Transverse colon (tissue), 4 donors: ENCODE results near the gene PCDHB12. TPM values are rescaled to one million over a fixed set of nuclear protein-coding genes. Genes with fewer than 3 reads are reported as not detected.

Source experiments
- DNase-seq: peaks from one replicate; pipeline ENCODE4 v3.0.0-alpha.2; 2019
- H3K27ac ChIP-seq, 4 donors: fragments of 200-600 bp; sonication (generic); 2 replicates each; pipeline ENCODE4 v1.5.1; 2016 to 2018; ENCODE audit warnings: inconsistent platforms in 4 of 4
- H3K27me3 ChIP-seq: fragments of 200-600 bp; sonication (generic); 2 replicates; pipeline ENCODE4 v1.5.1; 2017; ENCODE audit warnings: inconsistent platforms
- H3K36me3 ChIP-seq, 4 donors: fragments of 200-600 bp; sonication (generic); 2 replicates each; pipeline ENCODE4 v1.5.1; 2017 to 2019; ENCODE audit warnings: inconsistent platforms in 4 of 4
- H3K4me1 ChIP-seq, 4 donors: fragments of 200-600 bp; sonication (generic); 2 replicates each; pipeline ENCODE4 v1.5.1; 2017 to 2020; ENCODE audit warnings: inconsistent platforms in 4 of 4
- H3K4me3 ChIP-seq, 4 donors: fragments of 200-600 bp; sonication (generic); 1 replicate in 1 of 4; 2 replicates in 3 of 4; pipeline versions ENCODE4 v1.5.1 to v1.6.1; 2017 to 2019; ENCODE audit warnings: inconsistent platforms in 4 of 4
- H3K9me3 ChIP-seq, 2 donors: fragments of 200-600 bp; sonication (generic); 2 replicates each; pipeline ENCODE4 v1.5.1; 2017 to 2019; ENCODE audit warnings: inconsistent platforms in 2 of 2
- CTCF ChIP-seq, 5 experiments: fragments of 200-600 bp in 3 of 5; fragments of 450-650 bp in 2 of 5; sonication (generic) in 3 of 5; IDR thresholded peaks; 1 replicate in 2 of 5; 2 replicates in 3 of 5; pipeline ENCODE4 v1.5.1; 2016 to 2017; ENCODE audit warnings: antibody characterized with exemption in 5 of 5, inconsistent platforms in 3 of 5, mild to moderate bottlenecking in 2 of 5, moderate library complexity in 1 of 5
- EP300 ChIP-seq: sonication (generic); formaldehyde crosslinking; IDR thresholded peaks from one replicate; pipeline ENCODE4 v1.6.1; 2017; ENCODE audit warnings: antibody characterized with exemption, low read depth
- POLR2A ChIP-seq: fragments of 450-650 bp; IDR thresholded peaks from one replicate; pipeline ENCODE4 v1.6.1; 2016; ENCODE audit warnings: antibody characterized with exemption, mild to moderate bottlenecking, moderate library complexity
- POLR2AphosphoS5 ChIP-seq, 3 donors: sonication (generic); formaldehyde crosslinking; IDR thresholded peaks; one replicate each; pipeline ENCODE4 v1.6.1; 2016; ENCODE audit warnings: antibody characterized with exemption in 3 of 3
- WGBS, 2 donors: methylation state at CpG; one replicate each; pipeline ENCODE4 v1.1.5; 2018; ENCODE audit warnings: low coverage in 1 of 2; 5-methylcytosine and 5-hydroxymethylcytosine counted together
- in situ Hi-C, 4 donors: fragments of 200-750 bp; cut with MboI; loops; one replicate each; pipeline versions ENCODE4 v1.15.0 to v1.15.1; 2017; ENCODE audit warnings: low sequenced_read_pairs in 3 of 4, low pct_ligation_motif_present in 1 of 4, low pct_unique_long_range_greater_than_20kb in 1 of 4
- intact Hi-C: fragments of 100-400 bp; cut with DNase I; formaldehyde crosslinking; loops from one replicate; pipeline ENCODE4 v1.15.1; 2023; ENCODE audit warnings: low total_unique reads
- total RNA-seq, 4 donors: library from RNA; depleted of rRNA; stranded (reverse); fragments of >200 nt; gene quantifications; one replicate each; pipeline ENCODE4 v1.1.0, GENCODE V29; 2016

PCDHB12 gene
- total RNA-seq, 4 donors from 2014 or later: 0.40 to 1.9 (median 1.1) TPM

DNA sequence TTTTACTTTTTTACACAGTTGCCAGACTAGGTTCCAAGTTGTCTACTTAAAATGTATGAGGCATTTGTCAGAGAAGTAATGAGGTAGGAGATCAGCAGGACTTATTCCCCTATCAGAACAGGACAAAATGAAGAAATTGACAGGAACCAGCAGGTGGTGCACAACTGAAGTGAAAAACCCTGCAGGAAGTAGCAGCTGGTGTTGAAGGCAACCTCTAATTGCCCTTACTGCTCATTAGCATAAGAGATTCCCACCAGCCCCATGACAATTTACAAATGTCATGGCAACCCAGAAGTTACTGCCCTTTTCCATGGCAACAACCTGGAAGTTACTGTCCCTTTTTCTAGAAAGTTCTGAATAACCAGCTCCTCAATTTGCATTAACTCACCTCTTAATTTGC, 42.1 kb downstream of the PCDHB12 start:
- H3K4me1 ChIP-seq: no peaks in the 10 kb centered on the region
- H3K9me3 ChIP-seq: peaks cover 88 to 97% of the 10 kb centered on the region in 2 donors
- no peak for DNase-seq
- in situ Hi-C loops (no loop called here), intact Hi-C loops (no loop called here)
- H3K36me3 ChIP-seq: no peaks in the 10 kb centered on the region
- no peak for TF ChIP-seq POLR2AphosphoS5 (IDR thresholded peaks at IDR 0.05)
- TF ChIP-seq EP300: no peak
- no peak for TF ChIP-seq CTCF (IDR thresholded peaks at IDR 0.05)
- TF ChIP-seq POLR2A: no peak
- H3K27ac ChIP-seq: no peak overlapping the region
- H3K27me3 ChIP-seq: no peaks in the 10 kb centered on the region
- H3K4me3 ChIP-seq: no peak overlapping the region

GRCh38 chr5:141258464-141258863, 49.9 kb downstream of the PCDHB12 start:
- DNase-seq: no peak
- peaks cover 0 to 5% (median under 1%) of the 10 kb centered on the region in 4 donors for H3K36me3 ChIP-seq
- peaks cover 99 to 100% of the 10 kb centered on the region in 2 donors for H3K9me3 ChIP-seq
- no peak overlapping the region for H3K27ac ChIP-seq
- no peaks in the 10 kb centered on the region for H3K4me1 ChIP-seq
- in situ Hi-C loops: no loop called here
- intact Hi-C loops: no loop called here
- H3K4me3 ChIP-seq: no peak overlapping the region
- no peak for TF ChIP-seq POLR2AphosphoS5 (IDR thresholded peaks at IDR 0.05)
- TF ChIP-seq EP300: no peak
- no peak for TF ChIP-seq CTCF (IDR thresholded peaks at IDR 0.05)
- no peak for TF ChIP-seq POLR2A
- H3K27me3 ChIP-seq: no peaks in the 10 kb centered on the region

DNA sequence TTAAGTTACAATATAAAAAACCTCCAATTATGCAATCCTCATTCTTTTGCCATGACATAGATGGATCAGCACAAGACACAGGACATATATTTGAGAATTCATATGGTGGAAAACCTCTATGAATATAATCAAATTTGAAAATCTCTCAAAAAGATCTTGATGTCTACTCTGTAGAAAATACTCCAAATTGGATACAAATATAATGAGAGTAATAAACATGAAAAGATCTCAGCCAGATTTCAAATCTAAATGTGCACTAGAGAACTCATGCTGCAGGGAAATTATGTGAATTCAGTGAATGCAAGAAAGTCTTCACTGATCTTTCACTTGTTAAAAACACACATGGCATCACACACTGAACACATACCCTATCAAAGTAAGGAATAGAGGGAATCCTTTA, 50.4 kb downstream of the PCDHB12 start:
- no peak for TF ChIP-seq CTCF (IDR thresholded peaks at IDR 0.05)
- TF ChIP-seq POLR2AphosphoS5 (IDR thresholded peaks at IDR 0.05): no peak
- TF ChIP-seq EP300: no peak
- no peak for TF ChIP-seq POLR2A
- peaks cover 99 to 100% of the 10 kb centered on the region in 2 donors for H3K9me3 ChIP-seq
- intact Hi-C loops: no loop called here

GRCh38 chr5:141260458-141261237, 52.1 kb downstream of the PCDHB12 start:
- peaks cover 0 to 5% (median 2%) of the 10 kb centered on the region in 4 donors for H3K36me3 ChIP-seq
- intact Hi-C loops: no loop called here
- 60 to 66% methylated on average over 3 to 5 of the region's 5 CpGs for WGBS, 2 donors
- H3K4me1 ChIP-seq: no peaks in the 10 kb centered on the region
- in situ Hi-C loops: no loop called here
- DNase-seq: no peak
- no peak for TF ChIP-seq CTCF (IDR thresholded peaks at IDR 0.05)
- TF ChIP-seq POLR2AphosphoS5 (IDR thresholded peaks at IDR 0.05): no peak
- TF ChIP-seq POLR2A: no peak
- TF ChIP-seq EP300: no peak
- H3K27ac ChIP-seq: no peak overlapping the region
- no peaks in the 10 kb centered on the region for H3K27me3 ChIP-seq
- peaks cover 100% of the 10 kb centered on the region in 2 donors for H3K9me3 ChIP-seq
- no peak overlapping the region for H3K4me3 ChIP-seq

More for the DNA sequence above, 50.4 kb downstream of the PCDHB12 start:
- Histone ChIP-seq H3K27ac (no peak overlapping the region), H3K36me3 (peaks cover 0 to 5% (median 2%) of the 10 kb centered on the region in 4 donors), H3K27me3 (no peaks in the 10 kb centered on the region), H3K4me1 (no peaks in the 10 kb centered on the region), H3K4me3 (no peak overlapping the region)
- DNase-seq: no peak
- in situ Hi-C loops: no loop called here
